ENCODE measurements around the gene GRIK4. TPM values are rescaled to one million over a fixed set of nuclear protein-coding genes. Genes with fewer than 3 reads are reported as not detected.

Gene GRIK4
- total RNA-seq, 2 experiments from 2014 or later, result 0.08 TPM; not detected in 1

GRCh38 chr11:120594746-120595145 lies 83.2 kb downstream of the GRIK4 start:
- POLR2A ChIA-PET, result no interaction called here

GRCh38 chr11:120595557-120595956 lies 84.0 kb downstream of the GRIK4 start:
- POLR2A ChIA-PET, result no interaction called here

More at GRCh38 chr11:120594746-120595145, 83.2 kb downstream of the GRIK4 start:
- CTCF ChIA-PET, result no interaction called here

GRCh38 chr11:120597250-120598215 lies 86.0 kb downstream of the GRIK4 start:
- CTCF ChIA-PET, result no interaction called here
- POLR2A ChIA-PET, result no interaction called here

More at GRCh38 chr11:120595557-120595956, 84.0 kb downstream of the GRIK4 start:
- CTCF ChIA-PET, result no interaction called here

DNA sequence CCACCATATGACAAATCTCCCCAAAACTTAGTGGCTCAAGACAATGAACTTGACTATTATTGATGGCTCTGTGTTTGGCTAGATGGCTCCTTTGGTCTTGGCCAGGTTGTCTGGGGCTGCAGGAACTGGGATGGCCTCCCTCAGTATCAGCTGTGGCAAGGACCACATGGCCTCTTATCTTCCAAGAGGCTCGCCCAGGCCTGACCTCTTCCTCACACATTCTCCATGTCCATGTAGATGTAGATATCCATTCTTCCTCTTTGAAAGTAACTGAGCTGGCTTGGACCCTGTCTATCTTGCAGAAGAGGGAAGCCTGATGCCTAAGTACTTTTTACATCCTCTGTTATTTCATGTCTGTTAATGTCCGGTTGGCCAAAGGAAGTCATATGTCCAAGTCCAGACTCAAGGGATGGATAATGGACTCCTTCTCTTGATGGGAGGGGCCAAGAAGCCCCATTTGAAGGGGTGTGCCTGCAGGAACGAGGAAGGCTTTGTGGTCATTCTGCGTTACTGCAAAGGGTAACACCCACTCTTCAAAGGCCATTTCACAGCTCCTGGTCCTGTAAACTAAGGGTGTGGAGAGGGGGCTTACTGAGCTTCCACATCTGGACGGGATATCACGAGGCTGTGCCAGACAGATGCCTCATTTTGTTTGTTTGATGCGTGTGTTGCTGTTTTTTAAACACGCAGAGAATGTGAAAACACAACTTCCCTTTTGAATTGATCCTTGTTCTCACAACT lies 87.1 kb downstream of the GRIK4 start:
- ChIA-PET CTCF (no interaction called here), POLR2A (no interaction called here)

DNA sequence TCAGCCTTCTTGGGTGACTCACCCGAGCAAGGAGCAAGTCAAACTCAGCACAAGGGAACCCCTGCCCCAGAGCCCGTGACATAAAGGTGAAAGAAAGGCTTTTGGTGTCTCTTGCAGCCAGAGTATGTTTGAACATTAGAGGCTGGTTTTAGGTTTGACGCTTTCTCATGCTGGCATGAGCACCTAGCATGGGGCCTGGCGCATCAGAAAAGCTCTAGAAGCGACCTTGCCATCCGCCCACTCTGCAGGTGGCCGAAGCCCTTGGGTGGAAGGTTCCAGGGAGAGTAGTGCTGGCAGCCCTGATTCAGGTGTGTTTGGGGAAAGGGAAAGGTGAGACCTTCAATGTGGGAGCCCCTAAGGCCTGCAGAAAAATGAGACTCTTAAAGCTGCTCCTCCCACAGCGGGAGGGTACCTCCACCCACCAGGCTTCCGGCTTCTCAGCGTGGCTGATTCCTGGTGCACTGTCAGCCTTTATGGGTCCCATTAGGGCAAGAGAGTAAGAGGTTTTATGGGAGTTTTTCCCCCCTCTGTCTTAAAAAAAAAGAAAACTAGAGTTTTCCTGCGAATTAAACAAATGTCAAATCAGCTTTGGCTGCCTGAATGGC lies 88.4 kb downstream of the GRIK4 start:
- ChIA-PET CTCF (no interaction called here), POLR2A (no interaction called here)

DNA sequence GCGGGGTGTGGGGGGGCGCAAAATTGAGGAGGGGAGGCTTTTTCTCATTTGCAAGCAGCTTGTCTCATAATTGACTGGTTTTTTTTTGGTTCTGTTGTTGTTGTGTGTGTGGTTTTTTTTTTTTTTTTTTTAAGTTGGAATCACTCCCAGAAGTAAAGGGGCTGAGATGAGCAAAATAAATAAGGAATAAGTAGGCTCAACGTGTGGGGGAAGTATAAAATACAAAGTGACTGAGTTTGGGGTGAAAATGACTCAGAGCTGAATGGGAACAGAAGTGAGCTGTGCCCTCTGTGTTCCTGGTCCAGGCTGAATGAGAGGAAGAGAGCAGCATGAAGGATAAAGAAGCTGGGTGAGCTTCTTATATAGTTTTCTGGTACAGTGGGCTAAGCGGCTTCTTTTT lies 90.0 kb downstream of the GRIK4 start:
- CTCF ChIA-PET, result interaction anchor here (0.7 kb wide), 1 partner anchor 11 kb away, joined by 3 read pairs; no protein-coding TSS in a partner anchor
- POLR2A ChIA-PET, result no interaction called here

GRCh38 chr11:120603071-120603470 lies 91.5 kb downstream of the GRIK4 start:
- CTCF ChIA-PET, result no interaction called here
- POLR2A ChIA-PET, result no interaction called here

DNA sequence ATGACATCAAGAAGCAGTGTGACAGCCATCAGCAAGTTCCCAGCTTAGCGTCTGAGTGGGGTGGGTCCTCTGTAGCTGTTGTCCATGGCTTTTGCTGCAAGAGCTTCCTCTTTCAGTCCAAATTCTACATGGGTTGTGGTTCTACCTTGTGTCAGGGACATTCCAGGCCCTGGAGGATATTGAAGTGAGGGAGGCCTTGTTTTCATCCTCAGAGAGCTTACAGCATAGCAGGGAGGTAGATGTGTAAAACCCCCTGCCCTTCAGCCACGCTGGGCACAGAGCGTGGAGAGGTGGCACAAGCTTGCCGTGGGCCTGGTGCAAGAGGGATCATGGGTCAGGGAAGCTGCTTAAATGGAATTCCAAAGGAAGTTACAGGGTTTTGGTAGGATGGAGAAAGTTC lies 93.9 kb downstream of the GRIK4 start:
- ChIA-PET CTCF (no interaction called here), POLR2A (no interaction called here)

GRCh38 chr11:120606211-120607010 lies 94.9 kb downstream of the GRIK4 start:
- CTCF ChIA-PET, result no interaction called here
- POLR2A ChIA-PET, result no interaction called here

DNA sequence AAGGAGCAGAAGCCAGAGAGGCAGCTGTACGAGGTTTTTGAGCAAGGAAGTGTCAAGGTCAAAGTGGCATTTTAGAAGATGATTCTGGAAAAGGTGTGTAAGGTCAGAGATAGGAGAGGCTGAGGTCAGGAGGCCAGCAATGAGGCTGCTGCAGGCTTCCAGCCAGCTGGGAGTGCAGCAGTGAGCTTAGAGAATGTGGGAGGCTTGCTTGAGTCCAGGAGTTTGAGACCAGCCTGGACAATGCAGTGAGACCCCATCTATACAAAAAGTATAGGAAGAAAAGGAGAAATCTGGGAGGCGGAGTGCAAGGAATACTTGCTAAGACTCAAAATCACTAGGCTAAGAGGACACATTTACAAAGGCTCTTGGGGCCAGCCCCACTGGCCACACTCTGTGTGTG lies 96.5 kb downstream of the GRIK4 start:
- CTCF ChIA-PET, result no interaction called here
- POLR2A ChIA-PET, result no interaction called here

DNA sequence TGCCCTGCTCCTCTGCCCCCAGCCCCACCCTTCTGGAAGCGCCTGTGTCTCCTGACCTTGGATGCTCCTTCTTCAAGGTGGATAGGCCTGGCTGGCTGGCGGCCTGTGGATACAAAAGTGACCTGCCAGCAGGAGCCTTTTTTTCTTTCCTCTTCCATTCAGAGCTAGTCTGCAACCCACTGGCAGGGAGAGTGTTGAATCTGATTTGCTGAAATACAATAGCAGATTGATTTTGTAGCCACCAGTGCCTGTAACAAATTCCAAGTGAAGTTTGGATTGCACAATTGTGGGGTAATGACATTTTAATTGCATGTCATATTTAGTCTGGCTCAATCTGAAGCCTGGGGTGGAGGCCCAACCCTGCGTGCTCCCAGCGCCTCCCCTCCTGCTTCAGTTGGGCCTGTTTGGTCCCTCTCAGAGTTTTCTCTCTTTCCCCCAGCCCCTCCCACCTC lies 97.2 kb downstream of the GRIK4 start:
- POLR2A ChIA-PET, result no interaction called here
- CTCF ChIA-PET, result no interaction called here

- POLR2A ChIA-PET, result no interaction called here
Measured at GRCh38 chr11:120610111-120610510, 98.6 kb downstream of the GRIK4 start.

GRCh38 chr11:120611581-120611980 lies 100.0 kb downstream of the GRIK4 start:
- ChIA-PET CTCF (no interaction called here), POLR2A (no interaction called here)

More at GRCh38 chr11:120610111-120610510, 98.6 kb downstream of the GRIK4 start:
- CTCF ChIA-PET, result no interaction called here

DNA sequence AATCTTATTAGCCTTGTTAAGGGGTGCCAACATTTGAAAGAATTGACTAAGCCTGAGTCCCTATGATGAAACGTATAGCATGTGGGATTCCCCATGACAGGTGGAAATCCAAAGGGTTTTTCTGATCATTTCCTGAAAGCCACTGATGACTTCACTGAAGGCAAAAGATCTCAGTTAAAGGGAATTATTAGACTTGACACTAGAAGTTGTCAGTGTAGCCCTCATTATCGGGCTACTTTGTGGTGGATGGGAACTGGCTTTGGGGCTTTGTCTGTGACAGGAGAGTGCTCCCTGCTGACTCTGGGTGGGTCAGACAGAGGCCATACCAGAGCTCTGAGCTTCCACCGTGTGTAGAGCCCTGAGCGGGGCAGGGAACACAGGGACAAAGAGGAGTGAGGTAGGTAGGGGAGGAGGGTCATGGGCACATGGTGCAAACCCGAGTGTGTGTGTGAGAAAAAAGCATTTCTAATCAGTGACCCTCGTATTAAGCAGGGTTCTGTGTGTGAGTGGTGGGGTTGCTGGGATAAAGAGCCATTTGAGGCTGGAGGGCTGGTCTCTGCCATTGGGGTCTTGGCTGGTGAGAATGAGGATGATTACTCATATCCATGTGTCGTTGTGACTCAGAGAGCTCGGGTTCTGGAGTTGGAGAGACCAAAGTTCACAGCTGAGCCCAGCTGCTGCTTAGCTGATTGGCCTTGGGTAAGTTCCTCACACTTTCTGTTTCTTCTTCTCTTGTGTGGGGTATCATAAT lies 101.1 kb downstream of the GRIK4 start:
- CTCF ChIA-PET, result no interaction called here
- POLR2A ChIA-PET, result no interaction called here

- ChIA-PET POLR2A (no interaction called here), CTCF (no interaction called here)
Measured at GRCh38 chr11:120613264-120614226, 102.0 kb downstream of the GRIK4 start.

GRCh38 chr11:120615391-120615790 lies 103.8 kb downstream of the GRIK4 start:
- ChIA-PET CTCF (no interaction called here), POLR2A (no interaction called here)

GRCh38 chr11:120618399-120618798 lies 106.9 kb downstream of the GRIK4 start:
- ChIA-PET POLR2A (no interaction called here), CTCF (no interaction called here)
